ENCODE results near the gene LDAH.
"Not testable (repeated sequence)": the region's sequence is repeated elsewhere in the genome, so short reads cannot be mapped to it uniquely, and the experiment has no call there.

Gene LDAH

GRCh38 chr2:20822535-20823490, at the start of gene LDAH:
LDAH (minus strand) TSS chr2:20823101; CDS start chr2:20801463, 21,638 bp downstream.
- peak; percentile 70 for DNase-seq

DNA sequence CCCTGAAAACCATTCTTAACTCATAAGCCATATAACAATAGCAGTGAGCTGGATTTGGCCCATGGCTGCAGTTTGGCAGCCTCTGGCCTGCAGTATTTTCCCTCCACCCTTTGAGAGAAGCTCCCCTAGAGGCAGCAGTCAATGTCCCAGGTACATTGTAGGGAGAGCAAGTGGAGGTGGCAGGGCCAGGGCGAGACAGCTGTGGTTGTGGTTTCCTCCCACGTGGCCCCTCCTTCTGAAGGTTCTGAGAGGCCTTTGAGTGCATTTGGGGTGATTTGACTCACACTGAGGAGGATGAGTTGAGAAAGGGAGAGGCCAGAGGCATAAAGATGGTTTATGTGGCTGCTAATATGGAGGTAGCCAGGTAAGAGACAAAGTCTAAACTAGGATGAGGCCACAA, 45.5 kb upstream of the LDAH start:
- no peak for DNase-seq

DNA sequence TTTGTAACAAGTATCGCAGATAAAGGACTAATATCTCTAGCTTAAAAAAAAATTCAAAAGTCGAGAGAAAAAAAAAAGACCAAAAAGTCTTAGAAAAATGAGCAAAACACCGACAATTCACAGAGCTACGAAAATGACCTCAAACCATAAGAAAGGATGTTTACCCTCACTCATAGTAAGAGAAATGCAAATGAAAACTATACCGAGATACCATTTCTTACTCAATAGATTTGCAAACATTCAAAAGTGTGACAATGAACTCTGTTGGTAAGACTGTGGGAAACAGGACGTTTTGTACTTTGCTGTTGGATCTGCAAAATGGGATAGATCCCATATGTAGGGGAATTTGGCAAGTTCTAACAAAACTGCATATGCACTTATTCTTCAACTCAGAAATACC, 39.9 kb upstream of the LDAH start:
- DNase-seq: no peak

DNA sequence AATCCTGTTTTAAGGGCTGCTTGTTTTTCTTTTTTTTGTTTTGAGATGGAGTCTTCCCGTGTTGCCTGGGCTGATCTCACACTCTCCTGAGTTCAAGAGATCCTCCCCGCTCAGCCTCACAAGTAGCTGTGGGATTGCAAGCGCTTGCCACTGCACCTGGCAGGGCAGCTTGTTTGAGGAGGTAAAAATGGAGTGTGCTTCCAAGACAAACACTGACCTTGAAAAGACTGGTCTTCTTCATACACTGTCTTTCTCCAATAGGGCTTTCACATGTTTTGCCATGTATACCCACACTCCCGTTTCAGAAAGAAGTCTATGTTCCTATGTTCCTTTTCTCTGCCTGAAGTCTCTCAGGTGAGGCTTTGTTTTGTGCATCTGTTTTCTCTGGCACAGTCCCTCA, 32.6 kb upstream of the LDAH start:
- no peak for DNase-seq

DNA sequence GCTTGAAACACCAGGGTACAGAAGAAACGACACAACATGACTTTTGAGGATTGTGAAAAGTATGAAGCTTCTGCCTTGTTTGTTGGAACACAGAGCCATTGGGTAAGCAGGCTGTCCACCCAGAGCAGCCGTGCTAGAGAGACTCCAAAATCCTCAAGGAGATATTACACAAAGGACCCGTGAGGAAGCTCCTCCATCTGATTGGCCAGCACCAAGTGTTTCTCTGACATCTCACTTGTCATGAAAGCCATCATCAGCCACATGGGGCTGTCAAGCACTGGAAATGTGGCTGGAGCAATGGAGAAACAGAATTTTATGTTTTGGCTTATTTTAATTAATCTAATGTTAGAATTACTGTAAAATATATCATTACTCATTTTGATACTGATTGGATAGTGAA, 29.8 kb upstream of the LDAH start:
- DNase-seq: no peak

GRCh38 chr2:20852139-20852538, 29.2 kb upstream of the LDAH start:
- no peak for DNase-seq

DNA sequence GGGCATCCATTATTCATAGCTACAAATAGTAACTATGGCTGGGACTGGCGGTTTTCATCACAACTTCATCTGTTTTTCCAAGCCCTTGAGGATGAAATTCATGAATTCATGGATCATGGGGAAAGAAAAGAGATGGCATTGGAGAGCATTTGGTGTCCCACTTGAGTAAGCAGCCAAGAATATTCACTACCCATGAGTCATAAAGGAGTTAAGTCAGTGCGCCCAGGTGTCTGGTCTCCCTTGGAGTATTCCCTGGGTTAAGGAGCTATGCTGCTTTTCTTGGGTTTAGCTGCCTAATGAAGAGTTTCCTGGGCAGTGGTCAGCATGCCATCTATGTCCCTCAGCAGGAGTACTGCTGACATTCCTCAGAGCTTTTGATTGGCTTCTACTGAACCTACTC, 21.3 kb upstream of the LDAH start:
- DNase-seq: no peak

GRCh38 chr2:20839052-20839451, 16.2 kb upstream of the LDAH start:
- no peak for DNase-seq

DNA sequence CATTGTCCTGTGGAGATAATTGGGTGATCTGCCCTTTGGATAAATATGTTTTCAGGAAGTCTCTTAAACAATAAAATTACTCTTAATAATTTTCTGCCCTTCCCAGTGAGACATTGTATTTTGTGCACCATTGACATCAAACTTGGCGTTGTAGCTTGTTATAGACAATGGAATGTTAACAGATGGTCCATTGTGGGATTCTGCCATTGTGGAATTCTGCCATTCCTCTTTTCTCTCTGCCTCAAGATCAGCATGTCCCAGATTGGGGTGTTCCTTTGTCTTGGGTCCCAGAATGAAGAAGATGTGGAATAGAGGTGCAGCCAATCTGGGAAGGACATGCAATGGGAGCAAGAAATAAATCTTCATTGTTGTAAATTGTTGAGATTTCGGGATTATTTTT, 15.1 kb upstream of the LDAH start:
- DNase-seq: no peak

GRCh38 chr2:20836521-20836920, 13.6 kb upstream of the LDAH start:
- no peak for DNase-seq

DNA sequence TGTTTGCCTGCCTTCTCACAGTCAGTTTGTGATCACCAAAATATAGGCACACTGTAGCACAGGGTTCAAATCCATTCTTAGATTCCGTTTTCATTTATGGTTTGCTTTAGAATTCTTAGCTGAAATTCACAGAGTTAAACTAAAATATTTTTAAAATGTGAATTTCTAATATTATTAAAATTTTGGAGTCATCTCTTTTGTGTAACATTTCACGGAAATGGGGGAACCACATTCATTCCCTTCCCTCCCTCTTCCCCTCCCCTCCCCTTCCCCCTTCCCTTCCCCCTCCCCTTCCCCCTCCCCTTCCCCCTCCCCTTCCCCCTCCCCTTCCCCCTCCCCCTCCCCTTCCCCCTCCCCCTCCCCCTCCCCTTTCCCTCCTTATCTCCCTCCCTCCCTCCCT, 11.4 kb upstream of the LDAH start:
- no peak for DNase-seq

- DNase-seq: no peak
Measured at GRCh38 chr2:20832606-20833005, 9.7 kb upstream of the LDAH start.

DNA sequence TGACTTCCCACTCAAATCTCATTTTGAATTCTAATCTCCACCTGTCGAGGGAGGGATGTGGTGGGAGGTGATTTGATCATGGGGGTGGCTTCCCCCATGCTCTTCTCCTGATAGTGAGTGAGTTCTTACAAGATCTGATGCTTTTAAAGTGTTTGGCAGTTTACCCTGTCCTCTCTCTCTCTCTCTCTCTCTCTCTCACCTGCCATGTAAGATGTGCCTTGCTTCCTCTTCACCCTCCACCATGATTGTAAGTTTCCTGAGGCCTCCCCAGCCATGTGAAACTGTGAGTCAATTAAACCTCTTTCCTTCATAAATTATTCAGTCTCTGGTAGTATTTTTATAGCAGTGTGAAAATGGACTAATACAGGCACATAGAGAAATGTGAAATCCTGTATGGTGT, 7.0 kb upstream of the LDAH start:
- DNase-seq: no peak

DNA sequence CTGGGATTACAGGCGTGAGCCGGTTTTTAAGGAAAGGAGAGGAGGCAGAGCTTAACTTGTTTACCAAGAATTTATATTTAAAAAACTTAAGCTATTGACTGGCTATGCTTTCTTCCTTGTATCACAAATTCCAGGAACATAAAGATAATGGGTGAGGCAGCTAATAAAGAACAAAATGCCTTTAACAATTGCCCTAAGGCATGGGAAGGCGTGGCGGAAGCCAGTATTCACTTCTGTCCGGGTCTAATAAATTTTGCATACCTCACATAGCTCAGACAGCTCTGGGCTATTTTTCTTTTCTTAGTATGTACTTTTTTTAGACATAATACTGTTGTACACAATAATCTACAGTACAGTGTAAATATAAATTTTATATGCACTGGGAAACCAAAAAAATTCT, 1.0 kb upstream of the LDAH start:
- DNase-seq: no peak

DNA sequence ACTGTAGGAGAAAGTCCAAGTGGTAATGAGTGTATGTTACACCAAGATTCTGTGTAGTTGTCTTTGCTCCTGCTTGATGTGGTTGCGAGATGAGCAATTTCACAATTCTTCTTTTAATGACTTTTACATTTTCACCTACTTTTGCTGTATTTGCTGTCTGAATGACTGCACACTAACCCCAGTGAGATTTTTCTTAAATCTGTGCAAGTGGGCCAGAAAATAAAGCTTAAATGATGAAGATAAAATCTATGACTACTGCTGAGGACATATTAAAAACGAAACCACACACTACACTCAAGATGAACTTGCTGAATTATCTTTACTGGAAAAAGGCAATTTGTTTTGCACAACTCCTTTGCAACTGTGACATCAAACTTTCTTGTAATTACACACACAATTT, 4.1 kb downstream of the LDAH start:
- DNase-seq: no peak

GRCh38 chr2:20815216-20815615, 7.7 kb downstream of the LDAH start:
- no peak for DNase-seq

DNA sequence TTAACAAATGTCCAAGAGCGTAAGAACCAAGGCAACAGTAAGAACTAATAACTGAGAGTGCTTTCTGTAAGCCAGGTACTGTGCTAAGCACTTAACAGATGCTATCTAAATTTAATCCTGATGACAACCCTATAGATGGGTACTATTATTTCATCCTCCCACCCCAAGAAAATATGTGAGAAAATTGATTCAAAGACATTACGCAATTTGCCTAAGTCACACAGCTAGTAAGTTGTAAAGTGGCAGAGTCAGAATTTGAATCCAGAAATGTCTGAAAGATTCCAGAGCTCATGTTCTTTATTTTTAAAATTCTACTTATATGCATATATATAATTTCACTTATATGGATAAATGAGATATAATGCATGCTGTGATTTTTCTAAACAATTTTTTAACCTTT, 10.1 kb downstream of the LDAH start:
- no peak for DNase-seq

DNA sequence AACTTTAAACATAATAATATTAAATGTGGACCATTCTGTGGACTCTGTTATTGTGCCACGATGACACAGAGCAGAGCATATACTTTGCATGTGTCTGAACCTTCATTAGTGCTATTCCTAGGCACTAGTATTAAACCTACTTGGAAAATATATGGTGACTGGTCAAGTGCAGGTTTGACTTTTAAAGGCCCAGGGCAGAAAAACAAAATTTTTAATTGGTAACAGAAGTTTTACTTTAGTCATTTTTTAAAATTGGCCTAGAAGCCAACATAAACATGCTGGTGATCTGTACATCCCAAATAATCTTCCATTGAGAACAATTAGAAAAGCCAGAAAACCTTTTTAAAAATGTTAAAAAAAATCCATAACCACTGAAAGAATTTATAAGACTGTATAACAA, 16.6 kb downstream of the LDAH start:
- DNase-seq: no peak

DNA sequence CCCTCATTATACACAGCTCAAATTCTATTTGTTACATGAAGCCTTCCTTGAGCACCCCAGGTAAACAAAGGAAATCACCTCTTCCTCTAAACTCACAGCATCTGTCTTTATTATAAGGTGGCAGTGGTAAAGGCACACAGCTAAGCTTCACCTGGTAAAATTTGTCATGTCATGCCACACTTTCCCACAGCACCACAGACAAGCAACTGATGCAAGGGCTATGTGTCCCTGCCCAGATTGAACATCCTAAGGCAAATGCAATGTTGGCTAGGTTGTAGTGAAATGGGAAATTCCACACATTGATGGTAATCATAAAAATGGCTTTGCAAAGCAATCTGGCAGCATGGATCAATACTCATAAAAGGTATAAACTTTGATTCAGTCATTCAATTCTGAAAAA, 18.9 kb downstream of the LDAH start:
- no peak for DNase-seq

DNA sequence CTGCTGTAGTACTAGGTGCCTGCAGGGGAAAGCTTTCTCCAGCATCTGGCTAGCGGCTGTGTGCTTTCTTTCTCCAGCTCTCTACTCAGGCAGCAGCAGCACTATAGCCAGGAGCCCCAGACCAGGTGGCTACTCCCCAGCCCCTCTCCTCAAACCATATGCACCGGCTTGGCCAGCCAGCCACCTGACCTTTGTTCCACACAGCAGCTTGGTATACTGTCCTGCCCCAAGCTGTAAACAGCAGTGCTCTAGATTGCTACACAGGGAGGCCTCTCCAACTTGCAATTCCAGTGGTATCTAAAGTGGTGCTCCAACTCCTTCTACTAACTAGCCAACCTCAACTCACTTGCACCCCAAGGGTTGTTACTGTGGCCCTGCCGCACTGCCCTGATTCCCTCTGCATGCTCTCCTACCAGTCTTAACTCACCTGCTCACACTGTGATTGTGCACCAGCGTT, 19.6 kb downstream of the LDAH start:
- no peak for DNase-seq

DNA sequence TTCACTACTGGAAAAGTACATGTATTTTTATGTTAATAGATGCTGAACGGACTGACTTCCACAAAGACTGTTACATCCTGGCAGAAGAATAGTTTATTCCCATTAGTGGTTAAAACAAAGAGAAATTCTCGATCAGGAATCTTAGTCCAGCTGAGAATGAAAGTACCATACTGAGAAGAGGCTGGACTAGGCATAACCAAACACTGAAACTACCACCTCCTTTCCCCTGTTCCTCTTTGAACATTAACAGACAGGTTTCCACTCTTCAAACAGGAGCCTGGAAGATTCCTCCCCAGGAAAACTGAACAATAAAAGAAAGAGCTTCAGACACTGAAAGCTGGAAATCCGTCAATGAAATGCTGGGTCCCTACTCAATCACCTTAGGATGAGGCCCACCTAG, 25.8 kb downstream of the LDAH start:
- no peak for DNase-seq

DNA sequence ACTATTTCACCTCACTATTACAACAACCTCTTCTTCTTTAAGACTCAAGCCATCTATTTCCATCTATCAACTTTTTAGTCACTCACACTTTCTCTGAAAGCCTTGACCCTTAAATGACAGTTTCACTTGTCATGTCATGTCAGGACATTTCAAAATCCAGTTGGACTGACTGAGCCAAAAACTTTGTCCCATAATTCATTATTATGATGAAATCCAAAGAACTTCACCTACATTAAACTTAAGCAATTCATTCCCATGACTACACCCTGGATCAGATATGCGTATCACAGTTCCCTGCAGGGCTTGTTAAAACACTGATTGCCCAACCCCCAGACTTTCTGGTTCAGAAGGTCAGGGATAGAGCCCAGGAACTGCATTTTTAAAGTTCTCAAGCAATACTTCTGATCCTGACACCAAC, 26.5 kb downstream of the LDAH start:
- no peak for DNase-seq

- DNase-seq: not testable (repeated sequence)
Measured at GRCh38 chr2:20793944-20794343, 29.0 kb downstream of the LDAH start.

- no peak for DNase-seq
Measured at GRCh38 chr2:20781656-20782265, 41.1 kb downstream of the LDAH start.
